Measurements from ENCODE around the gene CFAP251. TPM values are rescaled to one million over a fixed set of nuclear protein-coding genes. Genes with fewer than 3 reads are reported as not detected.
"Not testable (repeated sequence)": the region's sequence is repeated elsewhere in the genome, so short reads cannot be mapped to it uniquely, and the experiment has no call there.

CFAP251 gene
- total and polyA plus RNA-seq, 12 donors = 0.52 to 4.6 (median 1.5) TPM

GRCh38 chr12:121873216-121873569, 45.2 kb upstream of the CFAP251 start:
- H3K9me3 ChIP-seq = no peaks in the 10 kb centered on the region
- no peak overlapping the region for H3K27ac ChIP-seq
- peak in 2 of 8 donors; percentile 64 to 65 for ATAC-seq
- intact Hi-C loops (cut with DNase I) = no loop called here
- no peaks in the 10 kb centered on the region for H3K36me3 ChIP-seq
- H3K4me3 ChIP-seq = no peak overlapping the region
- peak in 1 of 2 donors; percentile 15 for DNase-seq
- H3K27me3 ChIP-seq = no peaks in the 10 kb centered on the region
- TF ChIP-seq, protein P1, sequence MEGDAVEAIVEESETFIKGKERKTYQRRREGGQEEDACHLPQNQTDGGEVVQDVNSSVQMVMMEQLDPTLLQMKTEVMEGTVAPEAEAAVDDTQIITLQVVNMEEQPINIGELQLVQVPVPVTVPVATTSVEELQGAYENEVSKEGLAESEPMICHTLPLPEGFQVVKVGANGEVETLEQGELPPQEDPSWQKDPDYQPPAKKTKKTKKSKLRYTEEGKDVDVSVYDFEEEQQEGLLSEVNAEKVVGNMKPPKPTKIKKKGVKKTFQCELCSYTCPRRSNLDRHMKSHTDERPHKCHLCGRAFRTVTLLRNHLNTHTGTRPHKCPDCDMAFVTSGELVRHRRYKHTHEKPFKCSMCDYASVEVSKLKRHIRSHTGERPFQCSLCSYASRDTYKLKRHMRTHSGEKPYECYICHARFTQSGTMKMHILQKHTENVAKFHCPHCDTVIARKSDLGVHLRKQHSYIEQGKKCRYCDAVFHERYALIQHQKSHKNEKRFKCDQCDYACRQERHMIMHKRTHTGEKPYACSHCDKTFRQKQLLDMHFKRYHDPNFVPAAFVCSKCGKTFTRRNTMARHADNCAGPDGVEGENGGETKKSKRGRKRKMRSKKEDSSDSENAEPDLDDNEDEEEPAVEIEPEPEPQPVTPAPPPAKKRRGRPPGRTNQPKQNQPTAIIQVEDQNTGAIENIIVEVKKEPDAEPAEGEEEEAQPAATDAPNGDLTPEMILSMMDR (IDR thresholded peaks at IDR 0.05) = no peak
- WGBS, 2 donors = 90 to 93% methylated on average over 6 of the region's 6 CpGs
- peaks cover 0 to 27% (median 0%) of the 10 kb centered on the region in 9 donors for H3K4me1 ChIP-seq

DNA sequence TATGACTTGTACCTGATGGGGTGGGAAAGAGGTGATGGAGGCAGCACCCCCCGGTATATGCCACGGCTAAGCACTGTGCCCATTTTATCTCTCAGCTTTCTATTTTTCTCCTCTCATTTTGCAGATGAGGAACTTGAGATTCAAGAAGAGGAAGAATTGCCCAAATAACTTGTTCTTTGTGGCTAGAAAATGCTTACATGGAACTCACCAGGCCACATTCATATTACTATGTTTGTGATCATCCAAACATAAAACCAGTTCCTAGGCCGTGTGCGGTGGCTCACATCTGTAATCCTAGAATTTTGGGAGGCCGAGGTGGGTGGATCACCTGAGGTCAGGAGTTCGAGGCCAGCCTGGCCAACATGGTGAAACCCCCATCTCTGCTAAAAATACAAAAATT, 44.3 kb upstream of the CFAP251 start:
- Histone ChIP-seq H3K36me3 (no peaks in the 10 kb centered on the region), H3K27me3 (no peaks in the 10 kb centered on the region), H3K4me1 (peaks cover 0 to 27% (median 0%) of the 10 kb centered on the region in 9 donors), H3K27ac (no peak overlapping the region), H3K4me3 (no peak overlapping the region), H3K9me3 (no peaks in the 10 kb centered on the region)
- intact Hi-C loops (cut with DNase I) = no loop called here
- ATAC-seq = no peak
- TF ChIP-seq, protein P1 (IDR thresholded peaks at IDR 0.05) = no peak
- 86 to 91% methylated on average over 6 of the region's 6 CpGs for WGBS, 2 donors
- no peak for DNase-seq

GRCh38 chr12:121875582-121875981, 42.8 kb upstream of the CFAP251 start:
- ATAC-seq (no peak), DNase-seq (no peak)
- no peaks in the 10 kb centered on the region for H3K9me3 ChIP-seq
- no peaks in the 10 kb centered on the region for H3K27me3 ChIP-seq
- TF ChIP-seq, protein P1 (IDR thresholded peaks at IDR 0.05) = no peak
- intact Hi-C loops (cut with DNase I) = no loop called here
- no peaks in the 10 kb centered on the region for H3K36me3 ChIP-seq
- no peak overlapping the region for H3K27ac ChIP-seq
- peaks cover 0 to 27% (median 0%) of the 10 kb centered on the region in 9 donors for H3K4me1 ChIP-seq
- no peak overlapping the region for H3K4me3 ChIP-seq
- 89% methylated on average over 6 of the region's 6 CpGs for WGBS, 2 donors

DNA sequence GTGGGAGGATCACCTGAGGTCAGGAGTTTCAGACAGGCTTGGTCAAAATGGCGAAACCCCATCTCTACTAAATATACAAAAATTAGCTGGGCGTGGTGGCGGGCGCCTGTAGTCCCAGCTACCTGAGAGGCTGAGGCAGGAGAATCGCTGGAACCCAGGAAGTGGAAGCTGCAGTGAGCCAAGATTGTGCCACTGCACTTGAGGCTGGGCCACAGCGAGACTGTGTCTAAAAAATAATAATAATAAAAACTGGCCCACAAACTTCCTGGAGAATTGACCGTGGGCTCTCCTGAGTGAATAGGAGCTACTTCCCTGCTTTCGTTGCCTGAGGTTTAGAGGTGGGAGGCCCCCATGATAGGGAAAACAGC, 42.3 kb upstream of the CFAP251 start:
- WGBS, 2 donors = 92 to 94% methylated on average over 8 of the region's 8 CpGs
- H3K9me3 ChIP-seq; ATAC-seq; DNase-seq; H3K4me3 ChIP-seq; H3K27me3 ChIP-seq; intact Hi-C loops (cut with DNase I); H3K36me3 ChIP-seq; H3K27ac ChIP-seq: not testable (repeated sequence)
- H3K4me1 ChIP-seq = peaks cover 0 to 27% (median 0%) of the 10 kb centered on the region in 9 donors

GRCh38 chr12:121883315-121883660, 35.1 kb upstream of the CFAP251 start:
- no peaks in the 10 kb centered on the region for H3K9me3 ChIP-seq
- no peak for ATAC-seq
- DNase-seq = no peak
- H3K4me1 ChIP-seq = peaks cover 0 to 6% (median 4%) of the 10 kb centered on the region in 9 donors
- no peak overlapping the region for H3K4me3 ChIP-seq
- intact Hi-C loops (cut with DNase I) = loop anchor here in 3 of 10 donors (10.0 kb wide), 3 partner anchors 48 to 178 kb away; partner anchors contain the start of gene TMEM120B (in 1 of the 3)
- H3K27ac ChIP-seq = no peak overlapping the region
- 63 to 64% methylated on average over 4 of the region's 4 CpGs for WGBS, 2 donors
- no peaks in the 10 kb centered on the region for H3K36me3 ChIP-seq
- H3K27me3 ChIP-seq = no peaks in the 10 kb centered on the region
- TF ChIP-seq, protein P1 (IDR thresholded peaks at IDR 0.05) = no peak

DNA sequence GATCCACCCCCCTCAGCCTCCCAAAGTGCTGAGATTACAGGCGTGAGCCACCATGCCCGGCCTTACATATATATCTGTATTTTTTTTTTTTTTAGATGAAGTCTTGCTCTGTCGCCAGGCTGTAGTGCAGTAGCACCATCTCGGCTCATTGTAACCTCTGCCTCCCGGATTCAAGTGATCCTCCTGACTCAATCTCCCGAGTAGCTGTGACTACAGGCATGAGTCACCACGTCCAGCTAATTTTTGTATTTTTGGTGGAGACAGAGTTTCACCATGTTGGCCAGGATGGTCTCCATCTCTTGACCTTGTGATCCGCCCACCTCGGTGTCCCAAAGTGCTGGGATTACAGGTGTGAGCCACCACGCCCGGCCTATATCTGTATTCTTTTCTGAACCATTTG, 33.3 kb upstream of the CFAP251 start:
- DNase-seq, H3K27ac ChIP-seq, H3K9me3 ChIP-seq, H3K27me3 ChIP-seq, H3K36me3 ChIP-seq, ATAC-seq, H3K4me3 ChIP-seq: not testable (repeated sequence)
- 88 to 90% methylated on average over 11 of the region's 11 CpGs for WGBS, 2 donors
- intact Hi-C loops (cut with DNase I) = loop anchor here in 6 of 10 donors (5.0 to 10.0 kb wide), 6 partner anchors 50 to 188 kb away; partner anchors contain the start of gene TMEM120B (in 1 of the 6)
- peaks cover 7 to 18% (median 15%) of the 10 kb centered on the region in 9 donors for H3K4me1 ChIP-seq

Data from heart right ventricle (tissue), 16 donors.